ENCODE results near the gene ADPRS.

Gene ADPRS

DNA sequence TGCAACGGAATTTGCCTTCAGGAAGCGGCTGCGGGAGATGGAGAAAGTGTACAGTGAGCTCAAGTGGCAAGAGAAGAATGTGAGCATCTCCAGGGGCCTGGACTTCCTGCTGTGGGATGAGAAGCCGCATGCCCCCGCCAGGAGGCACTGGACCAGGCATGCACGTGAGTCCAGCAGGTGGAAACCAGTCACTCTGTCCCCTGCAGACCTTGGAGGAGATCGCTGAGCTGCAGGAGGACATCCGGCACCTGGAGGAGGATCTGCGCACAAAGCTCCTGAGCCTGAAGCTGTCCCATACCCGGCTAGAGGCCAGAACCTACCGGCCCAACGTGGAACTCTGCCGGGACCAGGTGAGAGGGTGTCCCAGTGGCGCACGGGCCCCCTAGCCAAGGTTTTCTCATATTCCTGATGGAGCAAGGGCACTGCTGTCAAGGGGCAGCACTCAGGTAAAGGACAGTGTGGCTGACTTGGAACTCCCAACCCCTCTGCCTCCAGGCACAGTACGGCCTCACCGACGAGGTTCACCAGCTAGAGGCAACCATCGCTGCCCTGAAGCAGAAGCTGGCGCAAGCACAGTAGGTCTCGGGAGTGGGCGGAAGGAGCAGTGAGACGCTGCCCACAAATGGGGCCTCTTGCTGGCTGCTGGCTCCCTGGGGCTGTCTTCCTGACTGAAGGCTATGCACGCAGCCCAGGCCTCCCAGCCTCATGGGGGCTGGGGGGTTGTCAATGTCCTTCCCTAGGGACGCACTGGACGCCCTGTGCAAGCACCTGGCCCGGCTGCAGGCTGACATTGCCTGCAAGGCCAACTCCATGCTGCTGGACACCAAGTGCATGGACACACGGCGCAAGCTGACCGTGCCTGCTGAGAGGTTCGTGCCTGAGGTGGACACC lies 1.2 kb upstream of the ADPRS start:
- DNase-seq, result peak; percentile 28

DNA sequence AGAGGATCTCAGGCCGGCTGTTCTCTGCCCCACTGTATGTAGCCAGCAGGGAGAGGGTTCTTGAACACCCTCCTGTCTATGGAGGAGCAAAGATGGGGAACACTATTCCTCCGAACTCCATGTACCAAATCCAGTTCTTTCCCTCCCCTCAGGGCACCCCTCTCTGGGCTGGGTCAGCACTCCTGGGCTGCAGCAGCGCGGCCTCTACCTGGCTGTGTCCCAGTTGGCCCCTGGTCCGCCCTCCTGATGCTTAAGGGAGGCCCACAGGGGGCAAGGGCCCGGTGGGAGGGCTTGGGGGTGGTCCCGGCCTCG lies 471 bp upstream of the ADPRS start:
- DNase-seq, result no peak

DNA sequence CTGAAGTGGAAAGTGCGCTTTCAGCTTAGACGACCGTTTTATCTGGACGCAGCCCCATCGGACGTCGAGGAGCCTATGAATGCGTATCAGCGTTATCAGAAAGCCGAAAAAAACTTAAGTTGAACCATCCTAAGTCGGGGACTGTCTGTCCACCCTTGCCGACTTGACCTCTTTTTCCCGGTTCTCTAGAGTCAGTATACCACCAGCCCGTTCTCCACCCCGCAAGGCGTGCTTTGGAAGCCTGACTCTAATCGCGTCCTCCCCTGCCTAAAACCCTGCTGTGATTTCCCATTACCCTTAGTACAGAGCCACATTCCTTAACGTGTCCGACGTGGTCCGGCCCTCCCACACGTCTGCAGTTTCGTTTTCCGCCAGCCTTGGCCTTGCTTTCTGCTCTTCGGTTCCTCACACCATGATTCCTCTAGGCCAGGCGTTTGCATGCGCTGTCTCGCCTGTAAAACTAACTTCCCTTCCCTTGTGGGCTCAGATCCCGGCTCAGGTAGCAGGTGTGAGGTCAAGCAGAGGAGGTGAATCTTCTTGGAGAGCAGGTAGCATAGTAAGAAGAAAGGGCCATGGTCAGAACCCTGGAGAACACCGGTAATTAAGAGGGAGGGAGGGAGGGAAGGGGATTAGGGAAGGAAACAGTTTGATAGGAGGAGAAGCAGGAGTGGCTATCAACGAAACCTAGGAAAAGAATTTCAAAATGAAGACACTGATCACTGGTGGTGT lies 865 bp downstream of the ADPRS start:
- peak; percentile 51 for DNase-seq

DNA sequence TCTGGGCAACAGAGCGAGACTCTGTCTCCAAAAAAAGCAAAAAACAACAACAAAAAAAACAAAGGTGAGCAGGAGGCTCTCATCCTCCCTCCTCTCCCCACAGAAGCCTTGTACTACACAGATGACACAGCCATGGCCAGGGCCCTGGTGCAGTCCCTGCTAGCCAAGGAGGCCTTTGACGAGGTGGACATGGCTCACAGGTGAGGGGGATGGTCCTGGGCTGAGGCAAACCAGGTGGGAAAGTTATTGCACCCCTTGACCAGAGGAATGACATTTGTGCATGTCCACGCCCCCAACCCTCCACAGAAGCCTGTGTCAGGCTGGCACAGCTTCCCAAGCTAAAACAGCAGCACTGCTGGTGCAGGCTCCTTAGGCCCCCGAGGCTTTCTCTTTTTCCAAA lies 2.4 kb downstream of the ADPRS start:
- DNase-seq, result no peak

DNA sequence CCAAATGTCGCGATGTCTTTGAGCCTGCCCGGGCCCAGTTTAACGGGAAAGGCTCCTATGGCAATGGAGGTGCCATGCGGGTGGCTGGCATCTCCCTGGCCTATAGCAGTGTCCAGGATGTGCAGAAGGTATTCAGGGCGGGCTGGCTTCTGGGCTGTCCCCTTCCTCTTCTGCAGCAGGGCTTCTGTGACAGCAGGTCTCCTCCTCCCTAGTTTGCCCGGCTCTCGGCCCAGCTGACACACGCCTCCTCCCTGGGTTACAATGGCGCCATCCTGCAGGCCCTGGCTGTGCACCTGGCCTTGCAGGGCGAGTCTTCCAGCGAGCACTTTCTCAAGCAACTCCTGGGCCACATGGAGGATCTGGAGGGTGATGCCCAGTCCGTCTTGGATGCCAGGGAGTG lies 3.0 kb downstream of the ADPRS start:
- DNase-seq, result no peak

DNA sequence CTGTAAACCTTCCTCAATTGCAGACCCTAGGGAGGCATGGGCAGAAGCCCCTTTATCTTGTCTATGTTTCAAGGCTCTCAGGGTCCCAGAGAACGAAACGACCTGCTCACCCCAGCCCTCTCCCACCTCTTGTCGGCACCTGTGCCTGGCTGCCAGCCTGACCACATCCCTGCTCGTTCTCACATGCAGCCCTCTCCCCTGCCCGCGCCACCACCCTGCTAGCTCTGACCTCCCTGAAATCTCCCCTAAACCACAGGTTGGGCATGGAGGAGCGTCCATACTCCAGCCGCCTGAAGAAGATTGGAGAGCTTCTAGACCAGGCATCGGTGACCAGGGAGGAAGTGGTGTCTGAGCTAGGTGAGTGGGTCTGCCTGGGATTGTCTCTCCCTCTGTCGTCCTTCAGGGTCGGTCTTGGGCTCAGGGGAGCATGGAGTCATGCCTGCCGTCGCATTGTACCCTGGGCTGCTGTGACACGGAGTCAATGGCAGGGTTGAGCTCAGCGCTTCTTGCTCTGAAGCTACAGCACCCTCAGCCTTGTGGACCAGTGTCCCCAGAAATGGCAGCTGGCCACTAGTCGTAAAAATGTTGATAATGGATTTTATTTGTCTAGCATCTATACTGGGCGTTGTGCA lies 3.6 kb downstream of the ADPRS start:
- no peak for DNase-seq

DNA sequence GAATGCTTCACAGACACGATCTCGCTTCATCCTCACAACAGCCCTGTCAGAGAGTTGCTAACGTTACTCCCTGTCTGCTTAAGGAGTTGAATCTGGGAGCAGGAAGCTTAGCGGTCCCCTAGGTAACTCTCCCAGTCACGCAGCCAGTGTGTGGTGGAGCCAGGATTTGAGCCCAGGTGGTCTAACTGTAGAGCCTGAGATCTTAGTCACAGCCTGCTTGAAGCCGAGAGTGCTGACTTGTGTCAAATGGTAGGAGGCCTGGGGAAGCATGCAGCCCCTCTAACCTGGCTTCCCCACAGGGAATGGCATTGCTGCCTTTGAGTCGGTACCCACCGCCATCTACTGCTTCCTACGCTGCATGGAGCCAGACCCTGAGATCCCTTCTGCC lies 4.1 kb downstream of the ADPRS start:
- DNase-seq, result no peak

DNA sequence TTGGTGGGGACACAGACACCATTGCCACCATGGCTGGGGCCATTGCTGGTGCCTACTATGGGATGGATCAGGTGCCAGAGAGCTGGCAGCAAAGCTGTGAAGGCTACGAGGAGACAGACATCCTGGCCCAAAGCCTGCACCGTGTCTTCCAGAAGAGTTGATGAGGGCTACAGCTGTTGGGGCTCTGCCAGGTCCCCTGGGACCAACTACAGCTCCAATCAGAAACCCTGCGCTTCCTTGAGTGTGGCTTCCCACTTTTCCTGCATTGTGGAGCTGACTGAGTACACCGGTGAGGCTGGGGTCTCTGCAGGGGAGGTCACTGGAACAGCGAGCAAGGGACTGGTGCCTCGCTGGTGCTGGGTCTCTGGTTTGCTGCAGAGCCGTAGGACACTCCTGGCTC lies 4.5 kb downstream of the ADPRS start:
- DNase-seq, result no peak

DNA sequence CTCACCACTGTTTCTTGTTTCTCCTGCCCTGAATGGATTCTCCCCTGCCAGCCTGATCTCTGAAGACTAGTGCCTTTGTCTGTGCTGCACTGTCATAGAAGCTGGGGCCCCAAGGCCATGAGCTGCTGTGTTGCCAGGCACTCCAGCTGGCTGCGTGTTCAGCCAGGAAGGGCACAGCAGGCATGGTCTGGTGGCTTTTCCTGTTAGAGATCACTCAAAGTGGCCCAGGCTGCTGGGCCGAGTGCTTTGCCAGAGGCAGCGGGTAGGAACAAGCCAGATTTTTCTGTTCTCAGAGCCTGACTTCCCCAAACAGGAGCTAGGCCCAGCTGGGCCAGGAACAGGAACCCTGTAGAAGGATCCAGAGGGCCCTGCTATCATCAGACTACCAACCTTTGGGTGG lies 5.2 kb downstream of the ADPRS start:
- no peak for DNase-seq

DNA sequence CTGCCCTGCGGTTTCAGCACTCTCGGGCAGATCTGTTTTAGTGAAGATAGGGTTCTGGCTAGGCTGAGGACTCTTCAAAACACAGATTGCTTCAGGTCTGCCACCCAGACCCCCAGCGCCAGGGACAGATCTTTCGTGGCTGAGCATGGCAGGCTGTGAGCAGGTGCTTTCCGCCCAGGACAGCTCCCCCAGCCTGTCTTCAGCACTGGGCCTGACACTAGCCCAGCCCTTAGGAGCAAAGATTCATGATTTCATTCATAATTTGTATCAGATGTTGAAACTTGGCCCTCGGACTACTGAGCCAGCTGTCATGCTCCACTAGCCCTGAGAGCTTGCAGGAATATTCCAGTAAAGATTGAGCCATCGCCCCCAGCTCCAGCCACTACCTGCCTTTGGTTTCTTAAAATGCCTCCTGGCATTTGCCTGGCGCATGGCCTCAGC lies 5.9 kb downstream of the ADPRS start:
- no peak for DNase-seq

DNA sequence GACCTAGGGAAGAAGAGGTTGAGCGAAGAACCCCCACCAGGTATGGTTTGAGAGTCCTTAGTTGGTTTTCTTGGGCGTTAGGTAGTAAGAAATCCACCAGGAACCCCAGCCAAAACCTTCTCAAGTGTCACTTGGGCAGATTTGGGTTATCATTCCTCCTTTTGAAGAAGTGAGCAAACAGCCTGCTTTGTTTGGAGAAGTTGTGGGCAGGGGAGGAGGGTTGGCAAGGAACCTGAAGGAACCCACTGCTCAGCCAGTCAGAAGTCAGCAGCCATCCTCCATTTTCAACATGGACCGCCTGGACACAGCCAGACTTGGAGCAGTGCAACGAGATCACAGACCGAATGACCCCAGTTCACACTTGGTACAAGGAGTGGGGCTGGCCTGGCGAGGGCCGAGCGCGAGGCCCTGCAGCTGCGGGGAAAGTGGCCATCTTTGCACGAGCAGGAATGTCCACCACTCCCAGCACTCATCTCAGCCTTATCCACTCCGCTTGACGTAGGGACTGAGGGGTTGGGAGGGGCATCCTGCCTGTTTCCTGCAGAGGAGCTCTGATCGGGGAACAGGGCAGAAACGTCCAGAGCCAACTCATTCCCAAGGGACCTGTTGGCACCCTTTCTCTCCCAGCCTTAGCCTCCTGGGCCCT lies 7.2 kb downstream of the ADPRS start:
- no peak for DNase-seq

DNA sequence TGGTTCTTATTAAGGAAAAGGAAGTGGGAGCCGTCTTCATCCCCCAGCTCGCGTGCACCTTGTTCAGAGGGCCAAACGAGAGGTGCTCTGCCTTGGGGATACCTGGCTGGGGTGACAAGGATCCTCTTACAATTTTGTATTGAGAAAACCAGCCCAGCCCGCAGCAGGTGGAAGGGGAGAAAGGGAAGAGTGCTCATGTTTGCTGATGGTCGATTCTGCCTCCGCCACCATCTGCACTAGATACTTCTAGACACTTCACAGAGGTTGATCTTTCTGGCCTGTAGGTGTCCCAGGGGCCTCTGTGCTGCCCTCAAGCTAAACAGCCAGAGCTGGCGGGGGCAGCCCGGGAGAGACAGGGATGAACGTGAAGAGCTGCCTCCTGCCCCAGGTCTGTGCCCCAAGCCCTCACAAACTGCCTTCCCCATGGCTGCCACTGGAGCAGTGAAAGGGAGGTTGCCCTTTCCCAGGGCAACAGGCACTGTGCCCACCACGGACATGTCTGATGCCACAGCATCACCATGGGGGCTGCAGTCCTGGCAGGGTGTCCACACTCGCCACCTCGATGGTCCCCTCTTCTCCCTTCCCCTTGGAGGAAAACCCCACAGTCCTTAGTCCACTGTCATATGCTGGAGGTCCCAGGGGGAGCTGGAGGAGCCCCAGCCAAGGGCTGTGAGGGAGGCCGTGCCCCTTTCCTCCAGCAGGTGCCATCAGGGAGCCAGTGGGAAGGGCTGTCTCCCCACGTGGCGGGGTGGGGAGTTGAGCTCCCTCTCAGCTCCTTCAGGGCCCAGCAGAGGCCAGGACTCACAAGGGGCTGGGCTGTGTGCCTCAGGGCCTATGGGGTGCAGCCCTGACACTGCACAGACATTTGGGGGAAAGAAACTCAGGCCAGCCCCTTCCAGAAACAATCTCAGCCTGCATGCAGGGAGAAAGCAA lies 8.1 kb downstream of the ADPRS start:
- peak; percentile 53 for DNase-seq

DNA sequence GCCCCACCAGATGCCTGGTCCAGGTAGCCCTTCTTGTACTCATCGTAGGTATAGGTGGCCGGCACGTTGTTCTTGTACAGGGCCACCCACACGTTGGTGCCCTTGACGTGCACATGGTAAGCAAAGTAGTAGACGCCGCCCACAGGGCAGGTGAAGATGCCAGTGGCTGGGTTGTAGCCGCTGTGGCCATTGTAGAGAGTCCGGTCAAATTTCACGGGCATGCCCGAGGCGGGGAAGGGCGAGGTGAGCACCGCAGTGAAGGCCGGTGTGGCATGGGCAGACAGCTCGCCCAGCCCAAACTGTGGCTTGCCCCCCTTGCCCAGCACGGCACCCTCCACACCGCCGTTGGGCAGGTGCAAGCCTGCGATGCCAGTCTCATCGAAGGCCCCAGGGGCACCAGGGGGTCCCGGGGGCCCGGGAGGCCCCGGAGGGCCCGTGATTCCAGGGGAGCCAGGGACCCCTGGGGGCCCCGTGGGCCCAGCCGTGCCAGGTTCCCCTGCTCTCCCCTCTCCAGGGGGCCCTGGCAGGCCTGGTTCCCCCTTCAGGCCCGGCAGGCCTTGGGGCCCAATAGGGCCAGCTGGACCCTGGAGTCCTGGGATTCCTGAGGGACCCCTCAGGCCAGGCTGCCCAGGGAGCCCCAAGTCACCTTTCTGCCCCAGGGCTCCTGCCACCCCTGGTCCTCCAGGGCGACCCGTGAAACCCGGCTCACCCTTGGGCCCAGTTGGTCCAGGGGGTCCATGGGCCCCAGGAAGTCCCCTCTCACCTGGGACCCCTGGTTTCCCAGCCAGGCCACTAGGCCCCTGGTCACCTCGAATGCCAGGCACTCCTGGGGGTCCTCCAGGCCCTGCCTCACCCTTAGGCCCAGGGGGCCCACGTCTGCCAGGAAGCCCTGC lies 9.2 kb downstream of the ADPRS start:
- DNase-seq, result no peak

DNA sequence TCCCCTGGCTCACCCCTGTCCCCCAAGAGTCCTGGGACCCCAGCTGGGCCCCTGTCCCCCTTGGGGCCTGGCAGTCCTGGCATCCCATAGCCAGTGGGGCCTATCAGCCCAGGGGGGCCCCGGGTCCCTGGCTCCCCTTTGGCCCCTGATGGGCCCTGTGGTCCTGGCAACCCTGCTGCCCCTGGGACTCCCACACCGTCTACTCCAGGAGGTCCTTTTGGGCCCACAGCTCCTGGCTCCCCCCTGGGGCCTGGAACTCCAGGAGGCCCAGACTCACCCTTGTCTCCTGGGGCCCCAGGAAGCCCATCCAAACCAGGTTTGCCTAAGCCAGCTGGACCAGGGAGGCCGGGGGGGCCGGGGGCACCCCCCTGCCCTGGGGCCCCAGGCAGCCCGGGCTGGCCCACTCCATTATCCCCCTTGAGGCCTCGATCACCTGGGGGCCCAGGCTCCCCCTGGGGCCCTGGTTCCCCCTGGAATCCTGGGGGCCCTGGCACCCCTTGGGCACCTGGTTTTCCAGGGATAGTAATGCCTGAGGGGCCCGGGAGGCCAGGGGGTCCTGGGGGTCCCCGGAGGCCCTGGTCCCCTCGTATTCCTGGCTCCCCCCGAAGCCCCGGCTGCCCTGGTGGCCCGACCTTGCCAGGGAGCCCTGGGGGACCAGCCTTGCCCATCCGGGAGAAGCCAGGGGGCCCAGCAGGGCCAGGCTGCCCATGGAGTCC lies 10.1 kb downstream of the ADPRS start:
- no peak for DNase-seq

DNA sequence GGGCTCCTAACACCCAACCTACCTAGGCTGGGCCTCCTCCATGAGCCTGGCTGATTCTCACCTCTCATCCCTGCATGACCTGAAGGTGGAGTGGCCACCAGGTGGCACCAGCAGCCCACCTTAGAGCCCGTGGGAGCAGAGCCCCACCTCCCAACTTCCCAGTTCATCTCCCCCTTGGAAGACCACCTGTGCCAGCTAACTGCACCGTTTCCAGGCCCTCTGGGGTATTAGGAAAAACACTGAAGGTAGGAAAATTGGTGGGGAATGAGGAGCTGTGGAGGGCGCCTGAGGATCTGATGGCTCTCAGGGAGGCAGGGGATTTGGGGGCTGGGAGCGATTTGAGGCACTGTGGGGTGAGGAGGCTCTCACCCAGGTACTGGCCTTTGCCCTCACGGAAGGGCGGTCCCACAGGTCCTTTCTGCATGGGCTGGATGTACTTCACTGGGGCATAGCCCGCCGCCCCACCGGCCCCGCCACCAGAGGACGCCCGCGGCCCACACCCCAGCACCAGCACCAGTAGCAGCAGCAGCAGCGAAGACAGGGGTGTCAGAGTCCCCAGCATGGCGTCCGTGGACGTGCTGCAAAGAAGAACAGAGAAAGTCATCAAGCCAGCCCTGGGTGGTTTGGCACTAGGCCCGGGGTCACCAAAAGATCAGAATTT lies 11.1 kb downstream of the ADPRS start:
- peak; percentile 86 for DNase-seq

DNA sequence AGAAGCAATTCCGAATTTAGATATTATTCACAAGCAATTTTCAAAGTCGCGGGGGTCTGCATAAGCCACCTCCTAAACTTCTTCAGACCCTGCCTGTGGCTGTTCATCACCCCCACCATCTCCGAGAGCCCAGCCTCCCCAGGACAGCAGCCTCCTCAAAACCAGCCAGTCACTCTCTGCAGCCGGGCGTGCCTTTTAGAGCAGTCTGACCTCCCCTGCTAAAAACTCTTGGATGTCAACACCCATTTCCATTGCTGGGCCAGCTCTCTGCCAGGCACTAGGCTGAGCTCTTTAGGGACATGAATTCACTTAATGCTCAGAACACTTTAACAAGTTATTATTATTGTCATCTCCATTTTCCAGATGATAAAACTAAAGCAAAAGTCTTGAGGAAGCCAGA lies 11.7 kb downstream of the ADPRS start:
- no peak for DNase-seq

DNA sequence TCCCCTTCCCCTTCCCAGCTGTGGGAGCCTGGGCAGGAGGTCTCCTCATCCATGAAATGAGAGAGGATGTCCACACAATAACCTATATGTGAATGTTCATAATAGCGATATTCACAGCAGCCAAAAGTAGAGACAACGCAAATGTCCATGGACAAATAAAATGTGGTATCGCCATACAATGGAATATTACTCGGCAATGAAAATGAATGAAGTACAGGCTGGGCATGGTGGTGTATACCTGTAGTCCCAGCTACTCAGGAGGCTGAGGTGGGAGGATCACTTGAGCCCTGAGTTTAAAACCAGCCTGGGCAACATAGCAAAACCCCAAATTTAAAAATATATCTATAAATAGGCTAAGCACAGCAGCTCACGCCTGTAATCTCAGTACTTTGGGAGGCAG lies 12.9 kb downstream of the ADPRS start:
- no peak for DNase-seq

DNA sequence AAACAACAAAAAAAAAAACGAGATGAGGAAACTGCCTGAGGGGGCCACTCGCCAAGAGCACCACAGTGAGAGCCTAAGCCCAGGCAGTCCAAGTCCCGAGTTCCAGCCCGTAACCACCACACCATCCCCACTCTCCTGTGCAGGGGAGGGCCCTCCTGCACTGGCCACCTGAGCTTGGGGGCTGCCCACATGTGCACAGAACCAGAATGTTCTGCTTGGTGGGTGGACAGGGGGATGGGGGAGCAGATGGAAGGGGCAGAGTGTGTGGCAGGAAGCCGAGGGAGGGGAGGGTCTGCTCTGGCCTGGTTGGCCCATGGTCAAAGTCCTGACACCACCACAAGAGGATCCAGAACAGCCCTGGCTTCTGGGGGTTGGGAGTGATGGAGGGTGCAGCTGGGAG lies 17.6 kb downstream of the ADPRS start:
- no peak for DNase-seq

DNA sequence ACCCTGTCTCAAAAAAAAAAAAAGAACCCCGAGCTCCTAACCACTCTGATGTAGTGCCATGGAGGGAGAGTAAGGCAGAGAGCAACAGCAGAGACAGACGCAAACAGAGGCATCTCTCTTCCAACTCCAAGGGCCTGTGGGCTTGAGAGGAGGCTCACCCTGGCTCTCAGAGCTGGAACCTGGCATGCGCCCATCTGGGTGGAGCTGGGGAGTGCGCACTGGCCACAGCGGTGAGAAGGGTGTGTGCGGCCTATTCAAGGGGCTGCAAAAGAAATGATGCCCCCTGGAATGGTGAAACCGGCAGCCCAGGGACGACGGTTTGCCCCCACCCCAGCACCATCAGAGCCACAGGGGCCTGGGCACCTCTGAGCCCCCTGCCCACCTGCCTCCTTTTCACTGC lies 18.7 kb downstream of the ADPRS start:
- no peak for DNase-seq

DNA sequence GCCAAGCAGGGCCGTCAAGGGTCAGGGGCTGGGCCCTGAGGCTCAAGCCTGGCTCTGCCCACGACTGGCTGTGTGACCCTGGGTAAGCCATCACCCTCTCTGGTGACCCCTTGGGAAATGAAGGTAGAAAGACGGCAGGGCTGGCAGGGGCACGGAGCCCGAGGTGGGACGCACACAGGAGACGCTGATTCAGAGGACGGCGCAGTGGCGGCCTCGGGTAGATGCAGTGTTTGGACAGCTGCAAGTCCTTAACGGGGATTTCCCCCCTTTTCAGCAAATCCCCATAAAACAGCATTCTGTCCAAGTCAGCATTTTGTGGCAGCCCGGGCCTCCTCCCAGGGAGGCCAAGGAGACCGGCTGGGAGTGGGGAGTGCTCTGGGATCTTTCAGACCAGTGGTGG lies 19.6 kb downstream of the ADPRS start:
- peak; percentile 81 for DNase-seq
